BLaER1 (cell line): Measurements from ENCODE around the gene CYP46A1.

ENCODE experiments used
- H3K27ac ChIP-seq: shearing (Covaris generic); formaldehyde crosslinking; 2 replicates; pipeline ENCODE4 v1.8.1; 2022
- H3K27me3 ChIP-seq: shearing (Covaris generic); formaldehyde crosslinking; 2 replicates; pipeline ENCODE4 v1.8.1; 2022
- H3K36me3 ChIP-seq: shearing (Covaris generic); formaldehyde crosslinking; 2 replicates; pipeline ENCODE4 v1.8.1; 2022
- H3K4me1 ChIP-seq: shearing (Covaris generic); formaldehyde crosslinking; 2 replicates; pipeline ENCODE4 v1.8.1; 2022
- H3K4me2 ChIP-seq: shearing (Covaris generic); formaldehyde crosslinking; 2 replicates; pipeline ENCODE4 v1.8.1; 2022
- H3K4me3 ChIP-seq: shearing (Covaris generic); formaldehyde crosslinking; 2 replicates; pipeline ENCODE4 v1.8.1; 2022
- H3K9ac ChIP-seq: shearing (Covaris generic); formaldehyde crosslinking; 2 replicates; pipeline ENCODE4 v1.8.1; 2022
- H3K9me3 ChIP-seq: shearing (Covaris generic); formaldehyde crosslinking; 2 replicates; pipeline ENCODE4 v1.8.1; 2022
- H4K20me1 ChIP-seq: shearing (Covaris generic); formaldehyde crosslinking; 2 replicates; pipeline ENCODE4 v1.8.1; 2022
- Cebpa-rat ChIP-seq: shearing (Covaris generic); IDR thresholded peaks from 2 replicates; pipeline ENCODE4 v1.8.1; 2022

Gene CYP46A1

DNA sequence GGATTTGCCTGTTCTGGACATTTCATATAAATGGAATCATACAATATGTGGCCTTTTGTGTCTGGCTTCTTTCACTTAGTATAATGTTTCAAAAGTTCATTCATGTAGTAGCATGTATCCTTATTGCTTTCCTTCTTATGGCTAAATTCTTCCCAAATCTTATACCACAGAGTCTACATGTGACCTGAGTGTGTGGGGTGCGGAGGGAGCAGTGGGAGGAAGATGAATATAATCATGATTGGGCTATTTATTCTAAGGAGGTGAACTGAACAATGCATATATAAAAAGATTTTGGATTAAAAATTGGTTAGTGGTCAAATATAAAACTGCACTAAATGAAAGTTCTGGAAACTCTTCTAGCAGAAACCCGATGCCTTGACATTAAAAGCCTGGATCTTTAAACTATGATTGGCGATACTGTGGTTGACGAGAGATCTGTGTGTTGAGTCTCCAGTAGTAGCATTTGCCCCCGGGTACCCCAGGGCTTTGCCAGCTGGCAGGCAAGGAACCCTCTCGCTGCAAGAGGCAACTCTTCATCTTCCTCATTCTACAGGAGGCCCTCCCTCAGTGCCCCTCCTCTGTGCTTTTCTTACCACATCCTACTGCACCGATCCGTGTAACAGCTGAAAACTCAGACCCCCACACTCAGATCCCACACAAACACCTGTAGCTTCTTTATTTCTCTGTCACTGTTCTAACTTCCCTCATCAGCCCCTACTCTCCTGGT is 2.6 kb downstream of the CYP46A1 start:
- Histone ChIP-seq H3K27me3 (no peaks in the 10 kb centered on the region), H3K36me3 (no peaks in the 10 kb centered on the region), H4K20me1 (no peaks in the 10 kb centered on the region), H3K4me2 (peak overlapping the region; percentile 84), H3K9ac (no peak overlapping the region), H3K4me1 (peaks cover 65% of the 10 kb centered on the region), H3K27ac (peak overlapping the region; percentile 67; the same call in 1 of the 2 replicates), H3K9me3 (no peaks in the 10 kb centered on the region), H3K4me3 (no peak overlapping the region)
- no peak for TF ChIP-seq Cebpa-rat

DNA sequence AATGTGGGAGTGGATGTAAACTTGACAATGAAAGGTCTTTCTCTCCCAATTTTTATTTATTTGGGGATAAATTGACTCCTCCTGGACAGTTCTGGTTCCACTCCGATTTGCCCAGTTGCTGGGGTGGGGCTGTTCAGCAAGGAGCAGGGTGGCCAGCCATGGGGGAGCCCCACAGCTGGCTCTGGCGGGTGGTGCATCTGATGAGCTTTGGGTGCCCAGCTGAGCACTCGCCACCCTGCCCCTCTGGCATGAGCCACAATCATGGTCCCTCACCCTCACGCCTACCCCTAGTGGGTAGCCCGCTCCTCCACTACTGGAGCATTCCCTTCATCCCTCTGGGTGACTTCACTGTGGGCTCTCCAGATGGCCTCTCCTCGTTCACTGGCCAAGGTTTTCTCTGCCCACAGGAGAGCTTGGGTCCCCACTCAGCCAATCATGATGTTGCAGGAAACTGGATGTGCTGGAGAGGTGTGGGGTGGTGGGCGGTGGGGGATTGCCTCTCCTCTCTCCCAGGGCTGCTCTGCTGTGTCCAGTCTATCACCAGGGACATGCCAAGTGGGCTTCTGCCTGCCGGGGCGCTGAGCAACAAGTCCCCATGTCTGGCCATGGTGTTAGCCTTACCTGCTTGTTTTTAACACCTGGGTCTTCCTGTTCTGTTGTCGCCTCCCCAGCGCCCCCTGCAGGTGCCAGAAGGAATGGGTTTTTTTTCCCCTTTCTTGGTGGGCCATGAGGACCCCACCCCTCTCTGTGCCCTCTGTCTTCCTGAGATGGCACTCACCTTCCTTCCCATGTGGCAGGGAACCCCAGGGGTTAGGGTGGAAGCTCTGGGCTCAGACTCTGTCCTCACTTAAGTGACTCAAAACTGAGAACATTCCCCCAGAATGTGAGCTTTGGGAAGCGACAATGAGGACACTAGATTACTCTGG is 3.4 kb downstream of the CYP46A1 start:
- Histone ChIP-seq H4K20me1 (no peaks in the 10 kb centered on the region), H3K9ac (0 out of 2 replicates have a peak overlapping the region, but pooled peaks have one; percentile 3), H3K4me3 (no peak overlapping the region), H3K4me1 (peaks cover 62% of the 10 kb centered on the region), H3K36me3 (no peaks in the 10 kb centered on the region), H3K4me2 (peak overlapping the region; percentile 84), H3K27ac (peak overlapping the region; percentile 67), H3K27me3 (no peaks in the 10 kb centered on the region), H3K9me3 (no peaks in the 10 kb centered on the region)
- TF ChIP-seq Cebpa-rat = no peak

DNA sequence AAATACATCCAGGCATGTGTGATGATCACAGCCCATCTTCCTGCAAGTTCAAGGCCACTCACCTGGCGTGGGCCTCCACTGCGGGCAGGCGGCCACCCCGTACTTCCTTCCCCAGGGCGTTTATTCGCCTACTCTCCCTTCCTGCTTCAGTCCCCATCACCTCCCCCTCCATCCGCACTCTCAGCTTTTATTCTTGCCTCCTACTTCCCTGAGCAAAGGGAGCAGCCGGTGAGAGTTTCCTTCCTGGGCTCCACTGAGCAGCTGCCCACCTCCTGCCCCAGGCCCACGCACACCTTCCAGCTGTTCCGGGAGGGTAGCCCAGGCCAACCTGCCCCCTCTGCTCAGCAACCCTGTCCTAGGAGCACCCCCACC is 4.1 kb downstream of the CYP46A1 start:
- Histone ChIP-seq H3K9ac (0 out of 2 replicates have a peak overlapping the region, but pooled peaks have one; percentile 3), H3K4me1 (peaks cover 55% of the 10 kb centered on the region)

DNA sequence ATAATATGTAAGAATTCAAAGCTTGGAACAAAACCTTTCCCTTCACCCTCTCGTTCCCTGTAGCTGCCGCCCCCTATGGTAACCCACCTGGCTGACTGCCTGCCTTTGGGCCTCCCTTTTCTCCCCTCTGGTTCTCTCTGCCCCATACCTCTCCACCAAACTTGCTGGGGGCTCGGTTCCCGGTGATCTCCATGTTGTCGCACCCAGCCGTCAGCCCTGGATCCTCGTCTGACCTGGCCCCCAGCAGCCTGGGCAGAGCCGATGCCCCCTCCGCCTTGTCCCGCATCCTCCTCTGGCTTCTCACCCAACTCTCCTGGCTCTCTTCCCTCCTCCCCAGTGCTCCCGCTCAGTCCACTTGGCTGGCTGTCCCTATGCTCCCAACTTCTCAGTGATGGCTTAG is 4.5 kb downstream of the CYP46A1 start:
- Histone ChIP-seq H4K20me1 (no peaks in the 10 kb centered on the region), H3K27ac (0 out of 2 replicates have a peak overlapping the region, but pooled peaks have one; percentile 67), H3K4me2 (peak overlapping the region; percentile 84), H3K4me3 (no peak overlapping the region), H3K36me3 (no peaks in the 10 kb centered on the region), H3K9ac (no peak overlapping the region), H3K9me3 (no peaks in the 10 kb centered on the region), H3K4me1 (peaks cover 54% of the 10 kb centered on the region), H3K27me3 (no peaks in the 10 kb centered on the region)
- TF ChIP-seq Cebpa-rat = no peak

More for the DNA sequence above, 4.1 kb downstream of the CYP46A1 start:
- Histone ChIP-seq H3K36me3 (no peaks in the 10 kb centered on the region), H3K27me3 (no peaks in the 10 kb centered on the region), H3K9me3 (no peaks in the 10 kb centered on the region), H3K27ac (peak overlapping the region; percentile 67; the same call in 1 of the 2 replicates), H4K20me1 (no peaks in the 10 kb centered on the region), H3K4me2 (peak overlapping the region; percentile 84), H3K4me3 (no peak overlapping the region)
- TF ChIP-seq Cebpa-rat = no peak

DNA sequence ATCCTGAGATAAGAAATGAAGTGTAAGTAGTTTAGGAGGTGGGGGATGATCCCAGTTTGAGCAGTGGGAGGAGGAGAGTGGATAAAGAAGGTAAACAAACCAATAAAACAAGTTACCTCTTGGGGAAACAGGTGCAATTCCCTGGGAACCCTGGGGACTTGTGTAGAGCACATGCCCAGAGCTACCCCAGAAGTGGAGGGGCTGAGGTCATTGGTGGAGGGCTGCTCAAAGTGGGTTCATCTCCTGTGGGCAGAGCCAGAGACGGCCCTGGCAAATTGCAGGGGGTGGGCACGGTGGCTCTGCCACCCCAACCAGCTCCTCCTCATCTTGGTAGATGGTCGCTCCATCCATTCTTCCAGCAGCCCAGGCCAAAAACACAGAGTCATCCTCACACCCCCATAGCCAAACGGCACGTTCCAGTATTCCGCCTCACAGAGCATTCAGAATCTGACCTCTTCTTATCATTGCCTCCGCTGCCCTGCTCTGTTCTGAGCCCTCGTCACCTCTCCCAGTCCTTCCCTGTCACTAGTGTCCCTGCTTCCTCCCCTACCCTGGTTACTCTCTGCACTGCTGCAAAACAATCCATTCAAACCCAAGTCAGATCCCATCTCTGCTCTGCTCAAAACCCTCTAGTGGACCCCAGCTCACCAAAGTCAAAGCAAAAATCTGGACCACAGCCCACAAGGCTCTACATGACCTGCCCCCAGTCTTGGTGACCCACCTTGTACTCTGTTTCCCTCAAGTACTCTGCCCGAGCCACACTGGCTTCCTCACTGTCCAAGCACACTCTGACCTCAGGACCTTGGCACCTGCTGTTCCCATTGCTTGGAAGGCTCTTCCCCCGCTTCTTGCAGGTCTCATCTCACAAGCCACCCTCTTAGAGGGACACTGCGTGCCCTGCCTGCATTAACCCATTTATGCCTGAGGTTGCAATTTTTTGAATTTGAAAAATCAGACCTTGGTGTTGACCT is 5.5 kb downstream of the CYP46A1 start:
- Histone ChIP-seq H3K9me3 (no peaks in the 10 kb centered on the region), H3K27ac (no peak overlapping the region), H3K4me3 (no peak overlapping the region), H3K36me3 (no peaks in the 10 kb centered on the region), H3K4me1 (peaks cover 52% of the 10 kb centered on the region), H3K9ac (no peak overlapping the region), H3K27me3 (no peaks in the 10 kb centered on the region), H4K20me1 (no peaks in the 10 kb centered on the region), H3K4me2 (peak overlapping the region; percentile 84)
- TF ChIP-seq Cebpa-rat = no peak

DNA sequence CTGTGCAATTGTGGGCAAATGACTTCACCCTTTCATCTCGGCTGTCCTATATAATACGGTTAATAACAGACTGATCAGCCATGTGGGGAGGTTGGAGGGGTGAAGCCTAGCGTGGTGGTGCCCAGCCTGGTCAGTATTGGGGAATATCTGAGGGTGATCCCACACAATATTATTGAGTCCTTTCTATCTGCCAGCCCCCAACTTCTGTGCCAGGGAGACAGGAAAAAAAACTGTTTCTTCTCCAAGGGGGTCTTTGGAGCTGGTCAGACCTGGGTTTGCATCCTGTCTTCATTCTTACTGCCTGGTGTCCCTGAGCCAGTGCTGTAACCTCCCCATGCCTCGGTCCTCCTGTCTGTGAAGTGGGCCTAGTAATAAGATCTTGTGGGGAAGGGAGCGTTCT is 6.5 kb downstream of the CYP46A1 start:
- no peaks in the 10 kb centered on the region for H4K20me1 ChIP-seq
- H3K4me2 ChIP-seq = no peak overlapping the region
- H3K27ac ChIP-seq = no peak overlapping the region
- H3K36me3 ChIP-seq = no peaks in the 10 kb centered on the region
- no peak overlapping the region for H3K9ac ChIP-seq
- H3K4me1 ChIP-seq = peaks cover 43% of the 10 kb centered on the region
- no peak overlapping the region for H3K4me3 ChIP-seq
- TF ChIP-seq Cebpa-rat = no peak
- no peaks in the 10 kb centered on the region for H3K27me3 ChIP-seq
- H3K9me3 ChIP-seq = no peaks in the 10 kb centered on the region

DNA sequence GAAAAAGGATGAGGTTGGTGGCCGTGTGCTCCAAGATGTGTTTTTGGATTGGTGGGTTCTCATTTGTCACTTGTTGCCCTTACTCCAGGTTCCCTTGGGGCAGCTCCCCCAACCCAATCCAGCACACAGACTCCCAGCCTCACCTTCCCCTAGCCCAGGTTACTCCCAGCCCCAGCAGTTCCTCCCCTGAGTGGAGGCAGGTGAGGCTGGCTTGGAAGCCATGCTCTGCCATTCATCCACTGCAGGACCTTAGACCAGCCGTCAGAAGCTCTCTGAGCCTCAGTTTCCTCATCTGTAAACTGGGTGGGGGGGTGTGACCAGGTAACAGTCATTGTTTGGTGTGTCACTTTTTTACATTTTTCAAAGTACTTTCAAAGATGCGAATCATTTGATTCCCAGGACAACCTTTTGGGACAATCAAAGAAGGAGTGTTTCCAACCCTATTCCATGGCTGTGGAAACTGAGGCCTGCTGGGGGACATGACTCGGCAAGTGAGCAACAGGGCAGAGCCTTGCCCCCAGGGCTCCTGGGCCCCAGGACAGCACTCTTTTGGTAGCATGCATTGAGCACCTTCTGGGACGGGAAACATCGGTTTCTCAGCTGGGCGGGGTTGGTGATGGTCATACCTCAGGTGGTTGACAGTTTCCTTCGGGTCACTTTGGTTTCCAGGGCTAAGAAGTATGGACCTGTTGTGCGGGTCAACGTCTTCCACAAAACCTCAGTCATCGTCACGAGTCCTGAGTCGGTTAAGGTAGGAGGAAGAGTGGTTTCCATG is 7.2 kb downstream of the CYP46A1 start:
- no peak for TF ChIP-seq Cebpa-rat
- no peaks in the 10 kb centered on the region for H3K27me3 ChIP-seq
- H4K20me1 ChIP-seq = no peaks in the 10 kb centered on the region
- H3K4me3 ChIP-seq = no peak overlapping the region
- H3K9ac ChIP-seq = no peak overlapping the region
- H3K9me3 ChIP-seq = no peaks in the 10 kb centered on the region
- peaks cover 37% of the 10 kb centered on the region for H3K4me1 ChIP-seq
- H3K27ac ChIP-seq = no peak overlapping the region
- no peaks in the 10 kb centered on the region for H3K36me3 ChIP-seq
- no peak overlapping the region for H3K4me2 ChIP-seq

DNA sequence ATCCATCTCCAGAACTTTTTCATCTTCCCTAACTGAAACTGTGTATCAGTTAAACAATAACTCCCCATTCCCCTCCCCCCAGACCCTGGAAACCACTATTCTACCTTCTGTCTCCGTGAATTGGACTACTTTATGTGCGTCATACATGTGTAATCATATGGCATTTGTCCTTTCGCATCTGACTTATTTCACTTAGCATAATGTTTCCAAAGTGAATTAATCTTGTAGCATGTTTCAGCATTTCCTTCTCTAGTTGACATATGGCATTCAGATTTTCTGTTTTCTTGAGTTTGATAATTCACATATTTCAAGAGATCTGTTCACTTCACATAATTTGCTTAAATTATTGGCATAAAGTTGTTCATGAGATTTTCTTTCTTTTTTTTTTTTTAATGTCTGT is 9.8 kb downstream of the CYP46A1 start:
- no peaks in the 10 kb centered on the region for H3K27me3 ChIP-seq
- H3K4me3 ChIP-seq = no peak overlapping the region
- no peaks in the 10 kb centered on the region for H4K20me1 ChIP-seq
- H3K9ac ChIP-seq = no peak overlapping the region
- H3K36me3 ChIP-seq = no peaks in the 10 kb centered on the region
- no peak overlapping the region for H3K27ac ChIP-seq
- no peaks in the 10 kb centered on the region for H3K9me3 ChIP-seq
- H3K4me1 ChIP-seq = peaks cover 16% of the 10 kb centered on the region
- TF ChIP-seq Cebpa-rat = no peak
- no peak overlapping the region for H3K4me2 ChIP-seq

DNA sequence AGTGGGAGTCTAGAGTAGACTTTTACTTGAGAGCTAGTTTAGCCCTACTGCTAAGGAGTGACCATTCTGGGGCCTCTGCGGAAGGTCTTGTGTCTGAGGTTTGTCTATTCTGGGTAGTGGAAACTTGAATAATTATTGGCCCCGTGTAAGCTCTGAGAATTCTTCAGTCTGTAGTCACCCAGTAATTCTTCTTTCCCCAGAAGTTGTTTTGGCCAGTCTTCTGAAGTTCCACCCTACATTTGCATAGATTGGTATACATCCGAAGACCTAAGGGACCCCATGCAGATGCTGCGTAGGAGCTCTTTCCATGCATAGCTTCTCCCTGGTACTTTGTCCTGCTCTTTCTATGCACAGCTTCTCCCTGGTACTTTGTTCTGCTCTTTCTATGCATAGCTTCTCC is 12.8 kb downstream of the CYP46A1 start:
- Histone ChIP-seq H3K9me3 (peaks cover 6% of the 10 kb centered on the region), H3K4me1 (peaks cover 14% of the 10 kb centered on the region), H3K4me3 (no peak overlapping the region), H3K9ac (no peak overlapping the region), H3K36me3 (no peaks in the 10 kb centered on the region), H4K20me1 (no peaks in the 10 kb centered on the region), H3K27me3 (no peaks in the 10 kb centered on the region), H3K27ac (no peak overlapping the region), H3K4me2 (no peak overlapping the region)
- no peak for TF ChIP-seq Cebpa-rat
